Stromal cell of bone marrow (primary cell): Measurements from ENCODE around the gene PTPDC1.

Experiments used
- DNase-seq: peaks from one replicate; pipeline ENCODE4 v3.0.0-alpha.2; 2012; ENCODE audit warnings: low read depth

Gene PTPDC1

DNA sequence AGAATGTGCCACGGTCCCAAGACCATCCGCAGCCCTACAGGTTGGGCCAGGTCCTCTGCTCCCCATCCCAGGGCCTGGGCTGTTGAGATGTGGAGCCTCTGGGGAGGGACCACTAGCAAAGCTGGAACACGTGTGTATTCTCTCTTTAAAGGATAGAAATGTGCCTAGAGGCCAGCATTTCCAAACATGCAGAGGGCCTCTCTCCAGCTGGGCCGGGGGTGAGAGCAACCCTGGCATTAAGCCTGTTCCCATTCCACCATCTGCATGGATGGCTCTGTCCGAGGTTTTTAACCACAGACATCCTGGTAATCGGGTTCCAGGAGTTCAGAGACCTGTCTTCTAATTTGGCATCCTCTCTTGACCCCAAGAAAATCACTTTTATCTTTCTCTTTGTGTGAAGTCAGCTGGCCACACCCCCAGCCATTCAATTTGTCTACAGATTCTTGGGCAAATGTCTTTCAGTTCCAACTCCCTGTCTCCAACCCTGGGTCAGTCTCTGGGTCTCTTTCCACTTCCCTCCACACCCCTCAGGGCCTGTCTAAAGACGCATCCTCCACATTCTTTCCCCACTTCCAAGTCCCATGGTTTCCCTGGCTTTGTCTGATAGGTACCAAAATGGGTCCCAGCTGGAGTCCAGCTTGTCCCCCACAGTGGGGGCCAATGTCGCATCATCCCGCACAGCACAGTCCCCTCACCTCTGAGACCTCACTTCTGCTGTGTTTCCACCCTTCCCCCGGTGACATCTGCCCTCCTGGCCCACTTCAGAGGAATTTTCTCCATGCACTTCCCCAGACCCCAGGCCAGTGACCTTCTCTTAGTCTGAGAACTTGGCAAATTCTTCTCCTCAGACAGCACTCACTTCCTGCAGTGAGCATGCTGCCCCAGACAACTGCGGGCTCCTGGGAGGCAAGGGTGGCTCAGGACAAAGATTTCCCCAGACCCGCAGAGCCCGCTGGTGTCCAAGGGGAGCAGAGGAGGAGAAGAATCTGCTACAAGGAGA lies 56.8 kb downstream of the PTPDC1 start:
- no peak for DNase-seq

DNA sequence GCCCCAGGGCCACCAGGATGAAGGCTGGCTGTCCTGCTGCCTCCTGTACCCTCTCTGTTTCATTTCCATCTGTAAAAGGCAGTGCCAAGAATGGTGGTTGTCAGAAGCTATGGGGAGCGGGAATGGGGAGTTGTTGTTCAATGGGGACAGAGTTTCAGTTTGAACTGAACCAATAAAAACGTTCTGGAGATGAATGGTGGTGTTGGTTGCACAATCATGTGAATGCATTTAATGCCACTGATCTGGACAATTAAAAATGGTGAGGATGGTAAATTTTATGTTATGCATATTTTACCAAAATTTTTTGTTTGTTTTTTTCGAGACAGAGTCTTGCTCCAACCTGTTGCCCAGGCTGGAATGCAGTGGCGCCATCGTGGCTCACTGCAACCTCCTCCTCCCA lies 58.1 kb downstream of the PTPDC1 start:
- no peak for DNase-seq

DNA sequence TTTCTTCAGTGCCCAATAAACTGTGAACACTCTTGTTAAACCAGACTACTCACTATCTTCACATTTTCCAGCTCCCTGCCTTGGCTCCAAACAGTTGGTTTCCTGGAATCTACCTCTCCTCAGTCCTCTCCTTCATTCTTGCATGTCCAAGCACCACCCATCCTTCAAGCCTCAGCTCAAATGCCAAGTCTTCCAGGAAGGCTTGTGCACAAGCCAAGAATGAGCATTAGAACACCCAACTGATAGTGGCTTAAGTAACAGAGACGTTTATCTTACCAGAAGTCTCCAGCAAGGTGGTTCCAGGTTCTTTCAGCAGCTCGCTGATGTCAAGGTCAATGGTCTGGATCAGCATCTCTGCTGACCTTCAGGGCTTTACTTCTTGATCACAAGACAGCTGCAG lies 60.1 kb downstream of the PTPDC1 start:
- no peak for DNase-seq

DNA sequence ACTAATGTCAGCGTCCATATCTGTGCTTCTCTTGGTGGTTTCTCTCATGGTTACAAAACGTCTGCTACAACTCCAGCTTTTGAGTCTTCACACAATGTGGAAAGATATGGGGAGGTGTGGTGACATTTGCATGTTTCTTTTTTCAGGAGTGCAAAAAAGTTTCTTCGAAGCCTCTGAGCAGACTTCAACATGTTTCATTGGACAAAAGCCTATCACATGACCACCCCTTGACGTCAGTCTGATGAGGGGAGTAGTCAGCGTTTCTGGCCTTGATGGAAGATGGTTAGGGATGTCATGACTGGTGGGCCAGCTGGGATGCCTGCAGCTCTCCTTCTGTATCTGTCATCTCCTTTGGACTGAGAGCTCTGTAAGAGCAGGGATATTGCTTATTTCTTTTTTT lies 61.4 kb downstream of the PTPDC1 start:
- DNase-seq = no peak

DNA sequence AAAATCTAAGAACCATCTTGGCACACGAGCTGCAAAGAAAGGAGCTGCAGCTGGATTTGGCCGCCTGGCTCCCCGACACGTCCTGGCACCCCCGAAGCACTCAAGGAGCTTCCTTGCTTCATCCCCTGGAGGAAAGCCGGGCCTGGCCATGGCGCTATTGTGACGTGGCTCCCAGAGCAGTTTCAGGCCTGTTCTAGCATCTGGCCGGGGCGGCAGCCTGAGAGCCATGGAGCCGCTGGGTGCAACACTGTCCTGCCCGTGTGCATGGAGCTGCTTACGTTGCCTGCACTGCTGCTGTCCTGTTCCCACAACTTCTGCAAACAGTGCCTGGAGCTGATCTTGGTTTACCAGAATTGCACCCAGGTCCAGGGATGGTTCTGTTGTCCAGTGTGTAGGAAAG lies 63.5 kb downstream of the PTPDC1 start:
- no peak for DNase-seq

DNA sequence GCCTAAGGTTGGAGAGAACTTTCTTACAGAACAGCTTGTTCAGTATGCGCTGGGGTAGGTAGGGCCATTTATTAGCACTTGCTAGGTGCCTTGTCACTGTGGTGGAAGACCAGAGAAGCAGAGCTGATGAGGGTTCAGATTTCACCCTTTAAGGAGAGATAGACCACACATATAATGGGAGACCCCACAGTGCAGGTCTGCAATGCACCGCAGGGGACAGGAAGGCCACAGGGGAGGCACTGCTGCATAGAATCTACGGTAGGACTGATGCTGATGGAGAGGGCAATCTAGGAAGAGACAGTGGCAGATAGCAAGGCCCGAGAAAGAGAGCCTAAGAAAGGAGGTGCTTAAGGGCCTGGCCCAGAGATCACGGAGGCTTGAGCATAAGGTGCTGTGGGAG lies 64.2 kb downstream of the PTPDC1 start:
- DNase-seq = no peak

DNA sequence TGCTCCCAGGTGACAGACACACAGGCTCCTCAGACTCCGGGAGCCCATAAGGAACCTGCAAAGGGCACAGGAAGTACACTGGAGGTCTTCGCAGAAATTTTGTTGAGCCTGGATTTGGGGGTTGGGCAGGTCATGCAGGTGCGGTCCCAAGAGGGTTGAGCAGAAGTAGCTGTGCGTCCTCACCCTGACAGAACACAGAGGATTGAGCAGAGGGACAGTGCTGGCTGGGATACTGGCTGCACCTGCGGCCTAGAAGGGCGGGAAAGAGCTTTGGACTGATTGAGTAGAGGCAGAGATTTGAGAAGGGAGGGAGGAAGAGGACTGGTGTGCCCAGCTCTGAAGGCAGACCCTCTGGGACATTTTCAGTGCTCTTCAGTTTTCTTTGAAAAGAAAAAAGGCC lies 65.4 kb downstream of the PTPDC1 start:
- no peak for DNase-seq

DNA sequence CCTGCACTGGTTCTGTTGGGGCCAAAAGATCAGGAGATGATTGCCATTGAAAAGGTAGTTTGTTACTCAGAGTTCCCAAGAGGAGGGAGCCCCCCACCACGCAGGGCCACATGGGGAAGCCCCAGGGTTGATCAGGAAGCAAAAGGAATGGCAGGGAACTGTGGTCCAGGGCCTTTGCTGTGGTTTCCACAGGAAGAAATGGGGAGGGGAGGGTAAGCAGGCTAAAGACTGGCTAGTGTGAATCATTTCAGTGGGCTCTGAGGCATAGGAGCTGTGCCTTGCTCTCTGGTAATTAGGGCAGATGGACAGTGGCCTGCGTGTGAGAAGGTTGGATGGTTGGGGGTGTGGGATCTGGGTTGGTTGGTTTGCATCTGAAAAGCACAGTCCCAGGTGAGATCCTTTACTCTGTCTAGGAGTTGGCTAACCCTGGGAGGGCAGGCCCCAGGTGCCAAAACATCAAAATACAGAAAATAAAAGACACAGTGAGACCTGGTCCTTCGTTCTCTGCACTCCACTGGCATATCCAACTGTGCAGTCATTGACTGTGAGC lies 66.1 kb downstream of the PTPDC1 start:
- no peak for DNase-seq

DNA sequence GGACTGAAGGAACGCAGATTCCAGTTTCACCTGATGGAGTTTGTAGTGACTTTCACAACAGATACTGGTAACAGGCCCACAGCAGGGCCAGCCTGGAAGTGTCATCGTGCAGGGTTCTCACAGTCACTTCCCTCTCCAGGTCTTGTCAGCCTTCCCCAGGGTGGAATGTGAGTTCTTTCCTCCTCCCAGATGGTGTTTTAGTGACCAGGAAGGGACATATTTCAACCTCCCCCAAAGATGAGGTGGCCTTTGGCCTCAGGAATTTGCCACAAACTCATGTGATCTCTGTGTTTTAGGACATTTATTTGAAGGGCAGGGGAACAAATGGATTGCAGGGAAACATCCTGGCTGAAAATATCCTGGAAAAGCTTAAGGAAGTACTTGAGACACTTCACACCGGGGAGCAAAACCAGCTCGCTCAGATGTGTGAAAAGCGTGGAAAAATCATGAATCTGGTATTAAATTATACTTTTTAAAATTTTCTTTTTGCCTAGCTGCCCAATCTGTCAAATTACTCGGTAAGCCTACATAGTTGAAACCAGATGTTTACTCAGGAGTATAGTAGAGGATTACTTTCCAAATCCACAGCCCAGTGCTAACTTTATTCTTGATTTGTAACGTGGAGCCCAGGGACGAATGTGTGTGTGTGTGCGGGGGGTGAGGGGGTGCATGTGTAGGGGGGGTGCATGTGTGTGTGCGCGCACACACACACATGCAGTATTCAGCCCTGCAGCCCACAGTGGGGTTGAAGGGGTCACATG lies 66.8 kb downstream of the PTPDC1 start:
- no peak for DNase-seq

DNA sequence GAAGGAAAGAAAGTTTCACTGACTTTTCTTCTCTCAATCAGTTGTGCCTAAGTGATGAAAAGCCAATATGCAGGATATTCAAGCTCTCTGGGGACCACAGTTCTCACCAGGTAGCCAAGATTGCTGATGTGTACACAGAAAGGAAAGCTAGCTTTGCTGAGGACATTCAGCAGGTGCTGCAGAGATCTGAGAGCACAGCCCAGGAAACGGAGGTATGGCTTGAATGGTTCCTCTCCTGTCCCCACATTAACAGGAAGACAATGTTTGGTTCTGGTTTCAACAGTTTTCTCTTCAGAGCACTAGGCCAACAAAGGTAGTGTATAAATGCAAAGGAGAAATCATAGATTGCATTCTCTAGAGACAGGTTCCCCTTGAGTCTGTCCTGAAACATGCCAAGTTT lies 69.6 kb downstream of the PTPDC1 start:
- DNase-seq = no peak

DNA sequence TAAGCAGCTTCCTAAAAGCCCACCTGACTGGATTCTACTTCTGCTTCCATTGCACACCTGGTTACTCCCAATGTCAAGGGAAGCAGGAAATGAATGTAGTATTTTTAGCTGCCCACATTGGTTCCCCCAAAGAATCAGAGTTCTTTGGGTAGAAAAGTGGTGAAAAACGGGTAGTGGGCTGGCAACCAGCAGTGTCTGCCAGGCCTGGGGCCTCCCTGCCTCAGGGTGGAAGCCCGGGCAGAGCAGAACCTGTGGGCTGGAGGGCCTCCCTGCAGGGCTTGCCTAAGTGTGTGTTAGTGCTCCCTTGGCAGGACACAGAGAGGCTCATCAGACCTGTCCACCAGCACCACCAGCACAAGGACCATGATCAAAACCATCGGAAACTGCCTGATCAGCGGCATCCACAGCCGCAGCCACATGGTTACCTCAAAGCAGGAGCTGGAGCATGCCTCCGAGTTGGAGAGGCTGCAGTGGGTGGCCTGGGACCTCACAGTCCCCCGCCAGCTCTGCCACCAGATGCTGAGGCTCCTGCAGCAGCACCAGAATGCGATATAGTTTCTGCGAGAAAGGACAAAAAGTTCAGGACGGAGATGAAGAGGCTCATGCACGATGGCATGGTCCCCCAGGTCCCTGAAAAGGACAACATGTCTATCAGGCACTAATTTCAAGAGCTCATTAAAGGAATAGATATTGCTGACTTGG lies 72.2 kb downstream of the PTPDC1 start:
- DNase-seq = no peak

DNA sequence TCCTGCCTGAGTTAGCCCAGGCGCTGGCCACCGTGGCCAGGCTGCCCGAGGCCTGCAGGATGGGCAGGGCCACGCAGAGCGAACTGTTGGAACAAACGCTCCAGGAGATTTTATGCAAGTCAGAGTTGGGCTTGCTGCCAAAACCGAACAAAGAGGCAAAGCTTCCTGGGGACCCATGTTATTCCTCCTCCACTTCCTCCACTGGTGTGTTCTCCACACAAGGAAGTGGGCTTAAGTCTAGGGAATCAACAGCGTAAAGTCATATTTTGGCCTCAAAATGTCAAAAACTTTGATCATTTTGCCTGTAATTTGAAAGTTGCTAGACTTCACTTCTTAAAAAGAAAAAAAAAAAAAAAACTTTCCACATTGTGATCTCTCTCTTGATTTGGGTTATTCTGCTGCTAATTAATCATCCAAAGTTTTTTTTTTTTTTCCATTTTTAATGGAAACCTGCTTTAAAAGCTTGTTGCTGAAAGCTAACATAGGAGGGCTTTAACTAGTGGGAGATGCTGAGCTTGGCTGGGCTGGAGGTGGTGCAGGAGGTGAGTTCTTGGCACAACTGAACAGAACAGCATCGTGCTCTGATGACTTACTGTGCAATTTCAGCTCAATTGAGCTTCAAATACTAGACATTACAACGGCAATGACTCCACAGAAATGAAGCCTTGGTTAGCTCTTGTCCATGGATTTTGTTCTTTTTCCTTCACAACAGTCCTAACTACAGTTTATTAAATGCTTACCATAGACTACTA lies 73.0 kb downstream of the PTPDC1 start:
- peak; percentile 33 for DNase-seq
